NCI-H82 treated with DMSO at 0.1 percent for 48 hours (cell line): ENCODE results near the gene RTL9.
"Not testable (repeated sequence)": the region's sequence is repeated elsewhere in the genome, so short reads cannot be mapped to it uniquely, and the experiment has no call there.

Source experiments
- DNase-seq: peaks from one replicate; lab custom pipeline; 2025; ENCODE audit not compliant: unreplicated experiment; lab: John Stamatoyannopoulos, UW

RTL9 gene

DNA sequence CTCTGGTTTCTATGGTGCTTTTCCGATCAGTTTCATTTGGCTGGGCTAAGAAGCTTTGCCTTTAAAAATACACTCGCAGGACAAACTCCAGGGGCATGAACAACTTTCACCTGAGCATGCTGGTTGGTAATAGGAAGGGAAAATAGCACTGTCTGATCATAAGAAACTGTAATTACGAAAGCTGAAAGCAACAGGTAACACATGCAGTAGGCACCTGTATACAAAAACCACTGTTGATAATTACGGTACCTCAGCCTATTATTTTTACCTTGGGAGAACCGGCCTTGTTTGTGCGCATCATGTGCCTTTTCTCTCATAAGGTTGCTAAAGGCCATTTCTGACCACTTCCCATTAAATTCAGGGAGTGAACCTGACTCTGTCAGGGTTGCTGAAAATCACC is 45.7 kb downstream of the RTL9 start:
- no peak for DNase-seq

GRCh38 chrX:110406250-110406649 is 47.6 kb downstream of the RTL9 start:
- not testable (repeated sequence) for DNase-seq

GRCh38 chrX:110406822-110407221 is 48.2 kb downstream of the RTL9 start:
- no peak for DNase-seq

DNA sequence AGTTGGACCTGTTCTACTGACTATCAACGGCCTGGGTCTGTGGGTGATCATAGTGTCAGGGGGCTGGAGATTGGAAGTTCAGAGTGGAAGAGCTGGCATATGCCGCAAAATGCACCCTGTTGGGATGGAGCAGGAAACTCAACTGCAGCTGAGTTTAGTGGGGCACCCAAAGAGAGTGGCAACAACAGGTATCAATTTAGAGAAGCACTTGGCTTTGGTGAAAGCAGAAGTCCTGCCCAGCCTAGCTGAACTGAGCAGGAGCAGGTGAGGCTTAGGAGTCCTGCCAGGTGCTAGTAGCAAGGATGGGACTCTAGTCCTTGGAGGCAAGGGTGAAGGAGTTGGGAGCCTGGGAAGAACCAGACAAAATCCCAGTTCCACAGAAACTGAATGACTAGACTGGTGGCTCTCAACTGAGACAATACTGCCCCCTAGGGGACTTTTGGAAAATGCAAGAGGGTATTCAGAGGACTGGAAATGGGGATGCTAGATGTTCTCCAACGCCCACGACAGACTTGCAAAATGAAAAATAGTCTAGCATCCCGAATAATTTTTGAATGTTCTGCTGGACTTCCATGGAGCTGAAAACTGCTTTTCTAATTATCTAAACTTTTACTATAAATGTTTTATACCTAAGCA is 49.4 kb downstream of the RTL9 start:
- DNase-seq = peak; percentile 48
